ENCODE data around the gene IPO11. TPM values are rescaled to one million over a fixed set of nuclear protein-coding genes. Genes with fewer than 3 reads are reported as not detected.
"Not testable (repeated sequence)": the region's sequence is repeated elsewhere in the genome, so short reads cannot be mapped to it uniquely, and the experiment has no call there.

The IPO11 gene
- total RNA-seq, 1 donor from 2014 or later, result 30.3 TPM

DNA sequence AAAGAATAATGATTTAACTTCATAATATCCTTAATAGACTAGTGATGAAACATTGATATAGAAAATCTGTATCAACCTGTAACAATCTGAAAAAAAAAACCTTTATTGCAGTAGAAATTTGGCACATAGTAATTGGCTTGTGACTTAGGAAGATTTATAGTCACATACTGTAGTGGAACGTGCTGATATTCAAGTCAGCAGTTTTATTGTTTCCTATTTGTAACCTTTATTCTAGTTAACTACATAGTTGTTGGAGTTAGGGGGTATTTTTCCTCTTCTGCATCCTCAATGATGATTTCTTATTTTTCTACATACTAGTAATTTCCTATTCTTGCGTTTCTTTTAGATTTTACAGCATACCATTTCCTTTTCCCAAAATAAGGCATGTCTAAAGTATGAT is 151.5 kb downstream of the IPO11 start:
- H3K27me3 ChIP-seq (ENCODE audit: low read depth), result no peaks in the 10 kb centered on the region
- no peak overlapping the region for H3K27ac ChIP-seq (replicated peaks)
- peaks cover 5% of the 10 kb centered on the region for H3K4me1 ChIP-seq
- no peak for DNase-seq
- intact Hi-C loops (cut with micrococcal nuclease), result no loop called here
- TF ChIP-seq, protein P1, sequence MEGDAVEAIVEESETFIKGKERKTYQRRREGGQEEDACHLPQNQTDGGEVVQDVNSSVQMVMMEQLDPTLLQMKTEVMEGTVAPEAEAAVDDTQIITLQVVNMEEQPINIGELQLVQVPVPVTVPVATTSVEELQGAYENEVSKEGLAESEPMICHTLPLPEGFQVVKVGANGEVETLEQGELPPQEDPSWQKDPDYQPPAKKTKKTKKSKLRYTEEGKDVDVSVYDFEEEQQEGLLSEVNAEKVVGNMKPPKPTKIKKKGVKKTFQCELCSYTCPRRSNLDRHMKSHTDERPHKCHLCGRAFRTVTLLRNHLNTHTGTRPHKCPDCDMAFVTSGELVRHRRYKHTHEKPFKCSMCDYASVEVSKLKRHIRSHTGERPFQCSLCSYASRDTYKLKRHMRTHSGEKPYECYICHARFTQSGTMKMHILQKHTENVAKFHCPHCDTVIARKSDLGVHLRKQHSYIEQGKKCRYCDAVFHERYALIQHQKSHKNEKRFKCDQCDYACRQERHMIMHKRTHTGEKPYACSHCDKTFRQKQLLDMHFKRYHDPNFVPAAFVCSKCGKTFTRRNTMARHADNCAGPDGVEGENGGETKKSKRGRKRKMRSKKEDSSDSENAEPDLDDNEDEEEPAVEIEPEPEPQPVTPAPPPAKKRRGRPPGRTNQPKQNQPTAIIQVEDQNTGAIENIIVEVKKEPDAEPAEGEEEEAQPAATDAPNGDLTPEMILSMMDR (IDR thresholded peaks at IDR 0.05; ENCODE audit: borderline replicate concordance), result no peak
- peaks cover 67% of the 10 kb centered on the region for H3K36me3 ChIP-seq
- H3K9me3 ChIP-seq (replicated peaks), result peaks cover 36% of the 10 kb centered on the region
- H3K4me3 ChIP-seq, result no peak overlapping the region

DNA sequence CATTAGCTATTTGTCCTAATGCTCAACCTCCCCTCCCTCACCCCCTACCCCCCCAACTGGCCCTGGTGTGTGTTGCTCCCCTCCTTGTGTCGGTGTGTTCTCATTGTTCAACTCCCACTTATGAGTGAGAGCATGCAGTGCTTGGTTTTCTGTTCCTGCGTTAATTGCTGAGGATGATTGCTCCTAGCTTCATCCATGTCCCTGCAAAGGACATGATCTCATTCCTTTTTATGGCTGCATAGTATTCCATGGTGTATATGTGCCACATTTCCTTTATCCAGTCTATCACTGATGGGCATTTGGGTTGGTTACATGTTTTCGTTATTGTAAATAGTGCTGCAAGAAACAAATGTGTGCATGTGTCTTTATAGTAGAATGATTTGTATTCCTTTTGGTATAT is 153.2 kb downstream of the IPO11 start:
- H3K27me3 ChIP-seq (ENCODE audit: low read depth); H3K4me3 ChIP-seq; H3K4me1 ChIP-seq; intact Hi-C loops (cut with micrococcal nuclease); H3K27ac ChIP-seq (replicated peaks); DNase-seq: not testable (repeated sequence)
- peaks cover 54% of the 10 kb centered on the region for H3K36me3 ChIP-seq
- H3K9me3 ChIP-seq (replicated peaks), result peaks cover 36% of the 10 kb centered on the region

DNA sequence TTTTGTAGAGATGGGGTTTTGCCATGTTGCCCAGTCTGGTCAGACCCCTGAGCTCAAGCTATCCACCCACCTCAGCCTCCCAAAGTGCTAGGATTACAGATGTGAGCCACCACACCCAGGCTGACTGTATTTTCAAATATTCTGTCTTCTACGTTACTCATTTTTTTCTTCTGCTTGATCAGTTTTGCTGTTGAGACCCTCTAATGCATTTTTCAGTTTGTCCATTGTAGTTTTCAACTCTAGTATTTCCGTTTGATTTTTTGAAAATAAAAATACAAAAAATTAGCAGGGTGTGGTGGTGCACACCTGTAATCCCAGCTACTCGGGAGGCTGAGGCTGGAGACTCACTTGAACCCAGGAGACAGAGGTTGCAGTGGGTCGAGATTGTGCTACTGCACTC is 155.6 kb downstream of the IPO11 start:
- TF ChIP-seq, protein P1 (IDR thresholded peaks at IDR 0.05; ENCODE audit: borderline replicate concordance), result no peak
- no peak for DNase-seq
- Histone ChIP-seq H3K27me3 (ENCODE audit: low read depth) (no peaks in the 10 kb centered on the region), H3K27ac (replicated peaks) (no peak overlapping the region), H3K36me3 (peaks cover 30% of the 10 kb centered on the region), H3K4me1 (peaks cover 7% of the 10 kb centered on the region), H3K9me3 (replicated peaks) (peaks cover 36% of the 10 kb centered on the region), H3K4me3 (no peak overlapping the region)
- intact Hi-C loops (cut with micrococcal nuclease), result no loop called here

DNA sequence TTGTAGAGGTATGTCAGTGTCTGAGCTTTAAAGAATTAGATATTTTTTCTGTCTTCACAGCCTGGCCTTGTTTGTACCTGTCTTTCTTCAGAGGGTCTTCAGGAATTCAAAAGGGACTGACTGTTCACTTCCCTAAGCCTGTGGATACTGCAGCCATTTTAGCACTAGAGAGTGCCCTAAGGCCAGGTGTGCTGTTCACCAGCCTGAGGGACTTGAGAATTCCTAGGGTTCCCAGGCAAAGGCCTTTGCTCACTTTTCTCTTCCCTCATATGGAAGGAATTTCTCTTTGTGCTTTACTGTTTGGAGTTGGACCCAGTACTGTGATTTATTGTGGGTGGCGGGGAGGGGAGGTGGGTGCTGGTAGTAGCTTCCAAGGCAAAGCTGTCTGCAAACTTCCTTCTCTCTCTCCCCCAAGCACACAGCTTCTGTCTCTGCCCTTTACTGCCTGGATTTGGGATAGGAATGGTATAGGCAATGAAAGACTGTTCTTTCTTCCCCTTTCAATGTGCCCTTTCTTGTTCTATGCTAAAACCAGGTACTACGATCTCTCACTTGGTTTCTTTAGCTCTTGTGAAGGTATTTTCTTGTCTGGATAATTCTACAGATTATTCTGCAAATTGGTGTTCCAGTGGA is 156.4 kb downstream of the IPO11 start:
- no peak overlapping the region for H3K27ac ChIP-seq (replicated peaks)
- TF ChIP-seq, protein P1 (IDR thresholded peaks at IDR 0.05; ENCODE audit: borderline replicate concordance), result no peak
- peaks cover 7% of the 10 kb centered on the region for H3K4me1 ChIP-seq
- intact Hi-C loops (cut with micrococcal nuclease), result no loop called here
- no peak for DNase-seq
- H3K36me3 ChIP-seq, result peaks cover 30% of the 10 kb centered on the region
- H3K9me3 ChIP-seq (replicated peaks), result peaks cover 36% of the 10 kb centered on the region
- H3K27me3 ChIP-seq (ENCODE audit: low read depth), result no peaks in the 10 kb centered on the region
- no peak overlapping the region for H3K4me3 ChIP-seq

DNA sequence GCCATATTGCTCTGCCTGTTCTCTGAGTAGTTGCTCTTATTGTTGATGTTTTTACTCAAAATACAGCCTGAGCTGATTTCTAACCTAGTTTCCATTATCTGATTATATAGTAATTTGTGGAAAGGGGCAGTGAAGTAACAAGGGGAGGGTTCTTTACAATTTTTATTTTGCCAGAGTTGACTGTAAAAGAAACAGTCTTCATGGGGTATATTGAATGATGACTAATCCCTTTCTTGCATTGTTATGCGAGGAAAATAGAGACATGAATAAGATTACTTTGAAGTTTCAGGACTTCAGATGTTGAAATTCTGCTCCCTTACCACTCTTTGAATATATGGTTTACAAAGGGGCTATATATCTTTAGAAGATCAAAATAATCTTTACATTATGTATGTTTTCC is 156.9 kb downstream of the IPO11 start:
- Histone ChIP-seq H3K27me3 (ENCODE audit: low read depth) (no peaks in the 10 kb centered on the region), H3K9me3 (replicated peaks) (peaks cover 36% of the 10 kb centered on the region), H3K4me3 (no peak overlapping the region), H3K36me3 (peaks cover 30% of the 10 kb centered on the region), H3K4me1 (peaks cover 7% of the 10 kb centered on the region), H3K27ac (replicated peaks) (no peak overlapping the region)
- intact Hi-C loops (cut with micrococcal nuclease), result no loop called here
- no peak for DNase-seq
- TF ChIP-seq, protein P1 (IDR thresholded peaks at IDR 0.05; ENCODE audit: borderline replicate concordance), result no peak

DNA sequence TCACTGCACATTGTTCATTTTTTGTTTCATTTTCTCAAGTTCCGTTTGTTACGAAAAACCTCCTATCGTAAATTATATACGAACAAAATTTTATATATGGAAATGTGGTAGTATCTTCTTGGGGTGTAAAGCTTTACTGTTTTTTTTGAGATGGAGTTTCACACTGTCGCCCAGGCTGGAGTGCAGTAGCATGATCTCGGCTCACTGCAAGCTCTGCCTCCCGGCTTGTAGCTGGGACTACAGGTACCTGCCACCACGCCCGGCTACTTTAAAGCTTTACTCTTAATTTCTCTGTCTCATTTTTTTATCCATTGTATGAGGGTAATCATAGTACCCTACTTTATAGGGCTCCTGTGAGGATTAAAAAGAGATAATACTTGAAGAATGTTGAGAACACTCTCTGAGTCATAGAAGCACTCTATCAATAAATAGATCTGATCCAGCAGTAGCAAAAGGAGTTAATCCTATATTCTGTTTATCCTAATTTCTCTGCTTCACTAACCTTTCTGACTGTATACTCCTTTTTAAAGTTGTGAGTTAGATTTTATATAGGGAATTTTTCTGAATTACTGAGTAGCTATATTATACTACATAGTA is 160.5 kb downstream of the IPO11 start:
- H3K4me1 ChIP-seq, result peaks cover 21% of the 10 kb centered on the region

More for the DNA sequence above, 160.5 kb downstream of the IPO11 start:
- H3K4me3 ChIP-seq, result no peak overlapping the region
- peaks cover 2% of the 10 kb centered on the region for H3K36me3 ChIP-seq
- H3K9me3 ChIP-seq (replicated peaks), result peaks cover 8% of the 10 kb centered on the region
- intact Hi-C loops (cut with micrococcal nuclease), result no loop called here
- no peak overlapping the region for H3K27ac ChIP-seq (replicated peaks)
- H3K27me3 ChIP-seq (ENCODE audit: low read depth), result no peaks in the 10 kb centered on the region
- DNase-seq, result no peak
- TF ChIP-seq, protein P1 (IDR thresholded peaks at IDR 0.05; ENCODE audit: borderline replicate concordance), result no peak
